HepG2 (cell line): Measurements from ENCODE around the gene MYO1C. TPM values are rescaled to one million over a fixed set of nuclear protein-coding genes. Genes with fewer than 3 reads are reported as not detected.

Source experiments
- ATF4 ChIP-seq, 2 experiments: fragments of 450-650 bp in 1 of 2; sonication (generic) in 1 of 2; formaldehyde crosslinking; IDR thresholded peaks; 2 replicates each; pipeline versions ENCODE4 v1.5.0 to v1.8.0; 2020 to 2022; ENCODE audit warnings: mild to moderate bottlenecking in 1 of 2, missing genetic modification reagents in 1 of 2
- ETV6 ChIP-seq: sonication (generic); formaldehyde crosslinking; conservative IDR thresholded peaks from 2 replicates; pipeline ENCODE4 v1.4.0; 2020; ENCODE audit warnings: missing genetic modification reagents
- FOXK2 ChIP-seq: fragments of 450-650 bp; IDR thresholded peaks from 2 replicates; pipeline ENCODE4 v1.6.1; 2016
- HNF4G ChIP-seq, 2 experiments: sonication (generic) in 1 of 2; formaldehyde crosslinking in 1 of 2; IDR thresholded peaks; 2 replicates each; pipeline versions ENCODE4 v1.4.0 to v1.6.1; 2011 to 2020; ENCODE audit warnings: borderline replicate concordance in 2 of 2, low read depth in 2 of 2, mild to moderate bottlenecking in 2 of 2, low read length in 1 of 2, missing genetic modification reagents in 1 of 2, moderate library complexity in 1 of 2
- JDP2 ChIP-seq: sonication (generic); formaldehyde crosslinking; IDR thresholded peaks from 2 replicates; pipeline ENCODE4 v1.8.1; 2022; ENCODE audit warnings: missing genetic modification reagents, borderline replicate concordance
- KDM3A ChIP-seq: IDR thresholded peaks from 2 replicates; pipeline ENCODE4 v1.6.1; 2018; ENCODE audit warnings: low read depth, missing compliant biosample characterization
- MAZ ChIP-seq, 2 experiments: sonication (generic) in 1 of 2; formaldehyde crosslinking in 1 of 2; IDR thresholded peaks; 2 replicates each; pipeline versions ENCODE4 v1.5.0 to v1.6.1; 2012 to 2020; ENCODE audit warnings: low read depth in 2 of 2, mild to moderate bottlenecking in 2 of 2, borderline replicate concordance in 1 of 2, improper control_type of control experiment in 1 of 2, low read length in 1 of 2, missing genetic modification reagents in 1 of 2, moderate library complexity in 1 of 2
- POLR2A ChIP-seq, 2 experiments: IDR thresholded peaks; 2 replicates each; pipeline ENCODE4 v1.6.1; 2011; ENCODE audit warnings: low read depth in 2 of 2, low read length in 2 of 2, mild to moderate bottlenecking in 1 of 2, moderate library complexity in 1 of 2; ENCODE audit not compliant: insufficient read depth in 1 of 2
- REPIN1 ChIP-seq: sonication (generic); formaldehyde crosslinking; IDR thresholded peaks from 2 replicates; pipeline ENCODE4 v1.8.0; 2022; ENCODE audit warnings: missing genetic modification reagents, low read depth, mild to moderate bottlenecking, borderline replicate concordance
- RFX3 ChIP-seq: IDR thresholded peaks from 2 replicates; pipeline ENCODE4 v1.6.1; 2016; ENCODE audit warnings: missing biosample characterization, missing genetic modification reagents
- SIN3B ChIP-seq: fragments of 150-350 bp; IDR thresholded peaks from 2 replicates; pipeline ENCODE4 v1.6.1; 2014; ENCODE audit warnings: low read length
- SMC3 ChIP-seq: IDR thresholded peaks from 2 replicates; pipeline ENCODE4 v1.6.1; 2011; ENCODE audit warnings: low read length, improper control_type of control experiment
- SNAI1 ChIP-seq: sonication (generic); formaldehyde crosslinking; IDR thresholded peaks from 2 replicates; pipeline ENCODE4 v1.5.0; 2020; ENCODE audit warnings: mild to moderate bottlenecking, missing genetic modification reagents, borderline replicate concordance
- U2AF2 ChIP-seq: fragments of 200-400 bp; formaldehyde crosslinking; IDR thresholded peaks from 2 replicates; pipeline ENCODE4 v1.6.1; 2017; ENCODE audit warnings: low read depth, mild to moderate bottlenecking, low read length
- ZMYM2 ChIP-seq: sonication (generic); formaldehyde crosslinking; IDR thresholded peaks from 2 replicates; pipeline ENCODE4 v1.8.0; 2022; ENCODE audit warnings: mild to moderate bottlenecking, missing genetic modification reagents
- ZNF124 ChIP-seq: sonication (generic); formaldehyde crosslinking; IDR thresholded peaks from 2 replicates; pipeline ENCODE4 v1.4.0; 2020; ENCODE audit warnings: missing genetic modification reagents
- ZNF33A ChIP-seq: sonication (generic); formaldehyde crosslinking; IDR thresholded peaks from 2 replicates; pipeline ENCODE4 v1.5.1; 2020; ENCODE audit warnings: missing genetic modification reagents, mild to moderate bottlenecking, moderate library complexity, borderline replicate concordance
- ZNF432 ChIP-seq: sonication (generic); formaldehyde crosslinking; IDR thresholded peaks from 2 replicates; pipeline ENCODE4 v1.5.0; 2020; ENCODE audit warnings: missing genetic modification reagents, mild to moderate bottlenecking, borderline replicate concordance
- ZNF562 ChIP-seq: sonication (generic); formaldehyde crosslinking; IDR thresholded peaks from 2 replicates; pipeline ENCODE4 v1.8.0; 2022; ENCODE audit warnings: missing genetic modification reagents, borderline replicate concordance
- ZNF687 ChIP-seq: sonication (generic); formaldehyde crosslinking; IDR thresholded peaks from 2 replicates; pipeline ENCODE4 v1.5.1; 2020; ENCODE audit warnings: mild to moderate bottlenecking, missing genetic modification reagents, moderate library complexity
- ZNF891 ChIP-seq: sonication (generic); formaldehyde crosslinking; IDR thresholded peaks from 2 replicates; pipeline ENCODE4 v1.5.0; 2020; ENCODE audit warnings: mild to moderate bottlenecking, missing genetic modification reagents
- polyA plus RNA-seq, 8 experiments: library from polyadenylated mRNA; depleted of rRNA in 3 of 8; stranded (reverse) in 7 of 8; unstranded in 1 of 8; fragments of >200 nt; fragmentation: Illumina TruSeq in 4 of 8; extraction: Trizol in 4 of 8; gene quantifications; 2 replicates each; pipeline versions ENCODE4 v1.2.1 to v1.2.3, GENCODE V29; 2011 to 2016; ENCODE audit warnings: low read depth in 4 of 8, missing spikeins in 1 of 8, mixed read lengths in 1 of 8; ENCODE audit not compliant: insufficient read depth in 1 of 8
- total RNA-seq, 5 experiments: library from RNA; depleted of rRNA; stranded (reverse); fragments of >200 nt; fragmentation: Illumina TruSeq; extraction: Trizol; gene quantifications; 2 replicates each; pipeline ENCODE4 v1.2.3, GENCODE V29; 2016; ENCODE audit warnings: low read depth in 1 of 5
- TF ChIP-seq, protein P1 (sequence below): sonication (generic); formaldehyde crosslinking; IDR thresholded peaks from 2 replicates; pipeline ENCODE4 v1.5.0; 2020; ENCODE audit warnings: missing genetic modification reagents
- TF ChIP-seq, protein P2 (sequence below): sonication (generic); formaldehyde crosslinking; conservative IDR thresholded peaks from 2 replicates; pipeline ENCODE4 v1.4.0; 2020; ENCODE audit warnings: missing genetic modification reagents

MYO1C gene
- total and polyA plus RNA-seq, 2 of the 13 experiments (the other 11 are each of a cell fraction or from before 2014, with no cell fraction given), result 22.7 to 40.8 TPM

DNA sequence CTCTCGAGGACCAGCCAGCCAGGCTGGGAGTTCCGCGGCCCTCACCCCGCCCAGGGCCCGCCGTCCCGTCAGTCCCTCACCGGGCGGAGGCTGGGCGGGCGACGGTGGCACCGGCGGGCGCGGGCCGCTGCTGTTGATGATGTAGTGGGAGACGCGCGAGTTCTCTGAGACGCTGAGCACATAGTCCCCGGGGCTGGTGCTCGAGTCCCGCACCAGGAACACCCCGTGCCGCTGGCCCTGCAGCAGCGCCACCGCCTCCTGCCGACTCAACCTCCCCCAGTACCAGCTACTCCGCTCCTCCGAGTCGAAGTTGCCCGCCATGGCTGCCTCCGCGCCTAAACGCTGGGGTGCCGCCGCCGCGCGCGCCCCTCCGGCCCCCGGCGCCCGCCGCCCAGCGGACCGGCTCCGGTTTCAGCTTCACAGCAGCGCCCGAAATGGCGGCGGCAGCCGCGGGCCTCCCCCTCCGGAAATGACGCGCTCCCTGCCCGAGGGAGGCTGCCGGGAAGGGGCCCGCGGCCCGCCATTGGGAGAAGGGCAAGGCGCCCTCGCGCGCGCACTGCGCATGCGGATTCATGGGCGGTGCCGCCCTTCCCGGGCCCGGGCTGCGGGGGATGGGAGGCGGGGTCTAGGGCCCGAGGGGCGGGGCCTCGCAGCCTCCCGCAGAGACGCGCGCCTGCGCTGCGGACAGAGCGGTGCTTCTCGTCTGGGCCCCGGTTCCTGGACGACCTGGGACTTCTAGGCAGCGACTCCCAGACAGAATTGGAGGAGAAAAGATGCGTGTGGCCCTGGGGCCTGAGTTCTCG lies 36.5 kb downstream of the MYO1C start, which contains the start of gene CRK (continued):
- TF ChIP-seq ZNF687 (peak; percentile 54; the same call in 1 of the 2 replicates), FOXK2 (no peak), KDM3A (CRISPR knock-in tag) (0 out of 2 replicates have a peak, but pooled peaks have one; percentile 44), SNAI1 (CRISPR knock-in tag) (no peak), ZNF891 (CRISPR knock-in tag) (no peak), SMC3 (no peak), MAZ (IDR thresholded peaks at IDR 0.05; ENCODE audit: borderline replicate concordance, low read depth, low read length) (peak; percentile 75), MAZ (CRISPR knock-in tag; IDR thresholded peaks at IDR 0.05; ENCODE audit: low read depth) (peak; percentile 21; the same call in 1 of the 2 replicates), SIN3B (no peak), JDP2 (CRISPR knock-in tag) (no peak; the same call in 1 of the 2 replicates), HNF4G (IDR thresholded peaks at IDR 0.05; ENCODE audit: borderline replicate concordance, low read depth, low read length) (0 out of 2 replicates have a peak, but pooled peaks have one; percentile 5), HNF4G (CRISPR knock-in tag; IDR thresholded peaks at IDR 0.05; ENCODE audit: borderline replicate concordance, low read depth) (no peak), RFX3 (CRISPR knock-in tag) (no peak), ZNF562 (CRISPR knock-in tag) (no peak), REPIN1 (CRISPR knock-in tag) (no peak; the same call in 1 of the 2 replicates), POLR2A (IDR thresholded peaks at IDR 0.05; ENCODE audit: insufficient read depth in 1 of 2, low read depth in 2 of 2, low read length in 2 of 2) (peak; percentile 86 to 93), ATF4 (CRISPR knock-in tag; IDR thresholded peaks at IDR 0.05) (peak in 1 of 2 experiments; percentile 26; a peak in 1 of 4 replicates), ZNF124 (CRISPR knock-in tag) (no peak), ZMYM2 (CRISPR knock-in tag) (no peak), U2AF2 (no peak), ZNF33A (no peak), ZNF432 (CRISPR knock-in tag) (no peak), ETV6 (CRISPR knock-in tag) (no peak)
- TF ChIP-seq, protein P1, sequence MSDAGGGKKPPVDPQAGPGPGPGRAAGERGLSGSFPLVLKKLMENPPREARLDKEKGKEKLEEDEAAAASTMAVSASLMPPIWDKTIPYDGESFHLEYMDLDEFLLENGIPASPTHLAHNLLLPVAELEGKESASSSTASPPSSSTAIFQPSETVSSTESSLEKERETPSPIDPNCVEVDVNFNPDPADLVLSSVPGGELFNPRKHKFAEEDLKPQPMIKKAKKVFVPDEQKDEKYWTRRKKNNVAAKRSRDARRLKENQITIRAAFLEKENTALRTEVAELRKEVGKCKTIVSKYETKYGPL, result no peak
- TF ChIP-seq, protein P2, sequence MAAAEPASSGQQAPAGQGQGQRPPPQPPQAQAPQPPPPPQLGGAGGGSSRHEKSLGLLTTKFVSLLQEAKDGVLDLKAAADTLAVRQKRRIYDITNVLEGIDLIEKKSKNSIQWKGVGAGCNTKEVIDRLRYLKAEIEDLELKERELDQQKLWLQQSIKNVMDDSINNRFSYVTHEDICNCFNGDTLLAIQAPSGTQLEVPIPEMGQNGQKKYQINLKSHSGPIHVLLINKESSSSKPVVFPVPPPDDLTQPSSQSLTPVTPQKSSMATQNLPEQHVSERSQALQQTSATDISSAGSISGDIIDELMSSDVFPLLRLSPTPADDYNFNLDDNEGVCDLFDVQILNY (CRISPR knock-in tag), result peak; percentile 54; the same call in 1 of the 2 replicates
